ENCODE results near the gene BNC2.

Gene BNC2

DNA sequence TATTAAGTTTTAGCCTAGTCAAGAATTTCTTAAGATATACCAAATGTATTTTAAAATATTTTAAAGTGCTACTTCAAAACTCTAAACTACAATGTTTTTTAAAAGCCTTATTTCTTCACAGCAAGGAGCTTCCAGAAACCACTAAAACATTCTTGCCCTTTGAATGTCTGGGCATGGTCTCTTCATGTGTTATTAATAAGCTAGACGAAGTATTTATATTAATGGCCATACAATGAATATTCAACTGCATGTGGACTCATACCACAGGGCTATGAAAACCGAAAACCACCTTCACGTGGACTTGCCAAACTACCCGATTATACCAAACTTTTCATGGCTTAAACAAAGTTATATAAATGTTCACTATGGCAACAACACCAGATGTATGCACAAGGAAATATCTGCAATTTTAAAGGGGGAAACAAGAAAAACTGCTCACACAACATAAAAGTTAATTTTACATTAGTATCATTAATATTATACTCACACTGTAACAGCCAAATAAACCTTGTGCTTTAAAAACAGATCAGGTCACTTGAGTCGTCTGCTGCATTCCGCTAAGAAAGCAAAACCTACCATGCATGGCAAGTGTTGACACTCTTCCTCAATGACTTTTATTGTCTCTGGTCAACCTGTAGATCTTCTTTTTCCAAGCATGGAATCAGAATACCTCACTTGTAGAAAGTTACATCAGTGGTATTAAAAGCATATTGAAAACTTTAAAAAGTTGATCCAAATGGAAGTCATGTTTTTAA, 246.3 kb downstream of the BNC2 start:
- DNase-seq: no peak

GRCh38 chr9:16622541-16622940, 247.9 kb downstream of the BNC2 start:
- no peak for DNase-seq

- DNase-seq: peak; percentile 18 to 30
Observed at GRCh38 chr9:16619914-16620520, 250.5 kb downstream of the BNC2 start.

- peak in 1 of 2 experiments; percentile 29 for DNase-seq
Observed at GRCh38 chr9:16619402-16619801, 251.1 kb downstream of the BNC2 start.

GRCh38 chr9:16618524-16618923, 251.9 kb downstream of the BNC2 start:
- no peak for DNase-seq

DNA sequence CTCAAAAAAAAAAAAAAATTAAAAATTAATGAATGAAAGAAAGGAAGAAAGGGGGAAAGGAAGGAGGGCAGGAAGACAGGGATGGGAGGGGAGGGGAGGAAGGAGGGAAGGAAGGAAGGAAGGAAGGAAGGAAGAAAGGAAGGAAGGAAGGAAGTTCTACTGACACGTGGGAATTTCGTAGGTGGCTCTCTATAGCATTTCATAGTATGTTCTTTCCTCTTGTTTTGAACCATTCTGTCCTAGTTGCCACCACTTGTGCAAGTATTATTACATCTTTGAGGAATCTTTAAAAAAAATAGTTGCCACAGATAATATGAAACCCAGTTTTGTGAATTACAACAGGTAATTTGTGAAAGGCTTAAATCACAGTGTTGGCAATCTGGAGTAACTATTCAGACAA, 253.8 kb downstream of the BNC2 start:
- DNase-seq: no peak

DNA sequence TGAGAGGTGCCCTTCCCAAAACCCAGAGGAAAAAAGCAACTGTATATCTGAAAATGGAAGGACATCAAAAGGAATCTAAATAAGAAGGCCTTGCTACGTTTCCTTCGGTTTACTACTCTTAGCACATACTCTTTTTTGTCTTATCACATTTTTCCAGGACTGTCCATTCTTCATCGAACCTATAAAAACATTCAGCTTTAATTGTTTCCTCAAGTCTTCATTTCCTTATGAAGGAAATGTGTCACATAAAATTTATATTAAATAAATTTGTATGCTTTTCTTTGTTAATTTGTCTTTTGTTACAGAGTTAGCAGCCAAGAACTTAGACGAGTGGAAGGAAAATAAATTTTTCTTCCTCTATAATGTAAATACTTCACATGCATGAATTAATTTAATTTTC, 255.0 kb downstream of the BNC2 start:
- DNase-seq: no peak

GRCh38 chr9:16613605-16614004, 256.9 kb downstream of the BNC2 start:
- DNase-seq: no peak

GRCh38 chr9:16613051-16613450, 257.4 kb downstream of the BNC2 start:
- no peak for DNase-seq

DNA sequence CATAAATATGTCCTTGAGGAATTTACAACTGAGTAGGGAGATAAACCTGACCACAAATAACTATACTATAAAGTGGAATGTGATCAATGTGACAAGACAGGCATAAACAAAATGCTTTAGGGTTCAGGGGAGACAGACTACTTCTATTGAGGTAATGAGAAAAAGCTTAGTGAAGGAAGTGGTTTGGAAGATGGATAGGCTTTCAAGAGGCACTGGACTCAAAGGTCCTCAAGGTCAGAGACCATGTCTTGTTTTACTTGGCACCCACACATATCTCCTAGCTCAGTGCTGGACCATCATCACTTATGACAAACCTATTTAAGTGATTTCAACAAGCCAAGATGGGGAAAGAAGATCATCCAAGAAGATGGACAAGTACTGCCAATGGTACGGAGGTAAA, 257.8 kb downstream of the BNC2 start:
- DNase-seq: no peak

DNA sequence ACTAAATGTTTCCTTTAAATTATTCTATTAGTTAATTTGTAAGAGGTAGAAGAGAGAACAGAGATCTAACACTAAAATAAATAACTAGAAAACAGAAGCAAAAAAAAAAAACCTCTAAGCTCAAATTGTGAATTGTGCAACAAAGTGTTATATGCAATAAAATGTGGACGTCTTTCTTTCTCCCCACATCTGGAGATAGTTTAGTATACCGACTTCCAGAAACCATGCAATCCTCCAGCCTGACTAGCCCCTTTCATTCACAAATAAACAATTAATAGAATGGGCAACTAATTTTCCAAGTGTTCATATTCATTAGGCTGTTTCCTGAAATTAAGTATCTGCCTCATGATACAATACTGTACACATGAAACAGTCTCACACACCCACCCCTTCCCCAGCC, 258.5 kb downstream of the BNC2 start:
- no peak for DNase-seq

DNA sequence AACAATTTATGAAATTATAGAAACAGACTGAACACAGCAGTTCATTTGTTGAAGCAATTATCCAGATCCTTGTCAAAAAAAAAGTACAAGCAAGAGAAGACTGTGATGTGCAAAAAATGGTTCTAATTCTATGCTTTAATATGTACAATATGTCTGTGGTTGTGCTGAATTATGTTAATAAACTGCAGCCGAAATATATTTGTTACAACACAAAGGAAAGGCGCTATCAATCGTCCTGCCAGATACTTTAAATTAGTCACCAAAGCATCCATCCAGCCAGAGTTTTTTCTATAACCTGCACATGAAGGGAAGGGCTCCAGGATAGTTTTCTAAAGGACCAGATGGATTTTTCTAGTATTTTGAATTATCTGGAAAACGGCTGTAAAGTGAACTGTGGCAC, 259.5 kb downstream of the BNC2 start:
- DNase-seq: no peak

GRCh38 chr9:16610538-16610937, 259.9 kb downstream of the BNC2 start:
- DNase-seq: no peak

DNA sequence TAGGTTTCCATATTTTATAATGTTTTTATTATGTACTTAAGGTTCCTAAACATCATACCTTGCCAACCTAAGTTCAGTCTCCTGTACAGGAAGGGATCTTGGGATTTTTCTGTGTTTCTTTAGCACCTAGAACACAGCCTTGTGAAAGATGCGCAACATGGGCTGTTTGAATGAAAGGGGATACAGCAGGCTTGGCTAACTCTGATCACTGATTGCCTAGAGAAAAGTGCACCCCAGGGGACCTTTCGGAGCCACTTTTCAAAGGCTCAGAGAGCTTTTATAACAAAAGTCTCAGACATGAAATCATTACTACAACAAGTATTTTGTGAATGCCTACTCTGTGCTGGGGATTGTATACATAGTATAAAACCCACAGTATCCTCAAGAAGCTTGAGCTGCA, 261.6 kb downstream of the BNC2 start:
- no peak for DNase-seq

GRCh38 chr9:16602494-16602893, 268.0 kb downstream of the BNC2 start:
- no peak for DNase-seq

GRCh38 chr9:16601991-16602390, 268.5 kb downstream of the BNC2 start:
- no peak for DNase-seq

DNA sequence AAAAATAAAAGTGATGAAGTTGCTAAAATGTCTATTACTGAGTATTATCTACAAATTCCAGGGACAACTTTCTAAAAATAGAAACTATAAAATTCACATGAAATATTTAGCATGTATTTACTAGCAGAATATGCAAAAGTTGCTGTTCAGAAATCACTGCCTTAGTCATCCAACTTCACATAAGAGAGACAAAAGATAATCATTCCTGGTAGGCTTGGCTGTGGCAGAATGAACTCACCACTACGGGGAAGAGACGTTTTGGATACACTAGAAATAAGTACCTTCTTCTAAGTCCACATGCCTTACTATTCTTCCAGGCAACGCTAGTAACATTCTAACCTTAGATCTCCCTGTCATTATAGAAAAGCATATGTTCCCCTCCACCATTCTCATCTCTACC, 272.2 kb downstream of the BNC2 start:
- no peak for DNase-seq

DNA sequence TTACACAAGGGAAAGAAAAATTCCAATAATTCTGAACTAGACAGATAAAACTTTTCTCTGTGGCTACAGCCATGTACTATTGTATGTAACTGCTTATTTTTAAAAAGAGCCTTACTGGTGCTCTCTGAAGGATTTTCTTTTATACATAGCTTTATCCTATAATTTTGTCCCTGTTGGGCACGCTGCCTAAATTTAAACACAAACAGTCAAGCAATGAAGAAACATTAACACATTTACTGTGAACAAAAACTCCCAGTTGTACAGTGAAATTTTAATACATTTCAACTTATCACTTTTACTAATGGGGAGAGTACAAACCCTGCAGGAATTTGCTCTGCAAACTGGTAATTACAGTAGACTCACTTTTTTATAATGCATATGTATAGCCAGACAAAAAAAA, 273.3 kb downstream of the BNC2 start:
- no peak for DNase-seq

DNA sequence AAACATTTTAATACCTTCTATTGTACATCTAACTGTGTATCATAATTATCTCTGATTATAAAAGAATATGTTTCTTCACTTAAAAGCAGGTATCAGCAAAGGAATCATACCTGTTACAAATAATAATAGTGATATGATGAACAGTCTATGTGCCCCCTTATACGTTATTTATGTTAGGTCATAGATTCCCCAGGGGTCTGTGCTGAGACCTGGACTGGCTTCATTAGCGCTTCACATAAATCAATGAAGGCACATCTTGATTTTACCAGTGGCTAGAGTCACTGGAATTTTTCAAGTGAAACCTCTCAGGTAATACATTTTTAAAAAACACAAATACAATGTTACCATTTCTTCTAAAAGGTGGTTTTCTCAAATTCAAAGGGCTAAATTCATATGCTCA, 275.2 kb downstream of the BNC2 start:
- DNase-seq: no peak

DNA sequence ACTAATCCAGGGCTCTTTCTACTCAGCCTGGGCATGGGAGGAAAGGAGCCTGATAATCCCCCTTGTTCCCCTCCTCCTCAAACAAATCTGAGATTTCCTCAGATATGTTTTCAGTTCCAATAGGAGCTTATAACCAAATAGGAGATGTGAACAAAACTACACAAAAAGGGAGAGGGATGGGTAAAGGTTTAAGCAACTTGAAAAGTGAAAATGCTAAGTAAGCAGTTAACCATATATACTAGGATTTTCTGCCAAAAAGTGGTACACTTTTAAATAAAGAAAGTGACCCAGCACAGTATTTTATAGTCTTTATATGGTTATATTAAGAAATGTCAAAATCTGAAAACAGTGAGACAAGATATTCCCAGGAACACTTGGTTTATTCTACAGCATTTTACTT, 275.7 kb downstream of the BNC2 start:
- DNase-seq: no peak

DNA sequence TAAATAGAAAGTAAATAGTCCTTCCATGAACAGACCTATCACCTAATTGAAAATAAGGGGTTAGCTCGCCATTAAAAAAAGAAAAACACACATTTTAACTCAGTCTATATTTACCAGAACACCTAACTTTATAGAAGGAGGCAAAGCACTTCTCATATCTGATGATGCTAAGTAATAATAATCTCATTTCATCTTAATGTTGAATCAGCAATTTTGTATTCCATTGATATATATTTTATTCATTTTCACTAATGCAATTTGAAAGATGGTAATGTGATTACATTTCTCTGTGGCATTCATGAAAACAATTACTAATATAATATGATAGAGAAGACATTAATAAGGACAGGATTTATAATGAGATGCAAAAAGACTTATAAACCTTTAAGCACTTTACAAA, 276.7 kb downstream of the BNC2 start:
- no peak for DNase-seq

DNA sequence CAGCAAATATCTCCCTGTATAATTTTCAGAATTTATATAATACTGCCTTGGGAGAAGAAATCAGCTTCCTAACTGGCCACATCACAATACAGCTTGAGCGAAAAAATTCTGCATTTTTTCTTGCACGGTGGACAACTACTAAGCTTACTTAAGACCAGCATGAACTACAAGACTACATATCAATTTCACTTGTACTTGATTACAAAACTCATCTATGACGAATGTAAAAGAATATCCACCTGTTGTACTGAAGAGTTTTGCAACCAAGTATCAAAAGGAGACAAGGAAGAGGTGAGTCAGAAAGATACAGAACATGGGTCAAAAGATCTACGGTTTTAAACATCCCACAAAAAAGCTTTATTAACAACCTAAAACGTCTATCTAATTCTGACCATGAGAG, 279.4 kb downstream of the BNC2 start:
- DNase-seq: no peak

DNA sequence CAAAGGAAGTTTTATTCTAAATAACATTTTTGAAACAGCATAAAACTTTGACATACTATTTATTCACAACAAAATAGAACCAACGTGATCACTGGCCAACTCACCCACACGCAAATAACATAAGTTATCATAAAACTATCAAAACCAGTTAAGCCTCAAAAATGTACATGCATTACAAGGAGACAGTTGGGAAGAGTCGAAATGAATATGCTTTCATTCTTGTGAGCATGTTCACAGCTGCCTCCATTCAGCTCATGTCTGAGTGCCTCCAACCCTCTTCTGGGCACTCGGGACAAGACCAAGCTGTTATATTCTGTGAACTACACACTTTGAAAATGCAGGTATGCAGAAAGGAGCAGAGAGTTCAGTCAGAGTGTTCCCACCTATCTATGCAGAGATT, 284.9 kb downstream of the BNC2 start:
- no peak for DNase-seq

DNA sequence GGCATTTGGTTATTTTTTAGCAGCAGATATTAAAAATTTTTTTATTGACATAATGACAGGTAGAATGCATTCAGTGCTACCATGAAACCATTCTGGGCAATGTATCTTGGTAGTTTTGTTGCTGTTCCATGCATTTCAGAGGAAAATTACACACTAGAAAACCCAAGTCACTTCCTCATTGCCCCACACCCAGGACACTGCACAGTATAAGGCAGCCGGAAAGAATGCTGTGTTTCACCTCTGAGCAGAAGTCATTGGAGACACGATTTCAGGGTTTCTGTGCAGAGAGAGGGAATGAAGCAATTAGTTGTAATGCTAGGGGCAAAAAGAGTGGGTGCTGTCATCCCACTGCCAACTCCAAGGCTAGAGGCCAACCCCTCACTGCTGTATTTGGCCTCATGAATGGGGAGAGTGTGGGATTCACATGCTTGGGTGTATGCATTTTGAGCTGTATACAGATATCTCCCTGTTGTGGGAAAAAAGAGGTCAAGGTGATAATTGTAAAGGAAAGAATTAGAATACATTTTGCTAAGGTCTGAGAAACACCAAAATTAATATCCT, 290.5 kb downstream of the BNC2 start:
- DNase-seq: no peak

- no peak for DNase-seq
Observed at GRCh38 chr9:16575986-16576245, 294.6 kb downstream of the BNC2 start.
